OCI-LY7 (cell line): ENCODE data around the gene SMCHD1. TPM values are rescaled to one million over a fixed set of nuclear protein-coding genes. Genes with fewer than 3 reads are reported as not detected.

Experiments
- BruUV-seq: library from RNA; stranded (reverse); fragments of 400-500 nt; replicated peaks from 2 replicates; lab custom pipeline; 2021; lab: Mats Ljungman, UMichigan
- CTCF ChIA-PET: fragments of 300-600 bp; sonication (Branson Sonifier 250); formaldehyde crosslinking; loops from one replicate; lab custom pipeline; 2022; ENCODE audit warnings: antibody characterized with exemption; ENCODE audit not compliant: unreplicated experiment; lab: Charles Lee
- POLR2A ChIA-PET: fragments of 300-600 bp; sonication (Branson Sonifier 250); formaldehyde crosslinking; loops from one replicate; lab custom pipeline; 2022; ENCODE audit warnings: antibody characterized with exemption; lab: Charles Lee
- DNase-seq: peaks from one replicate; pipeline ENCODE4 v3.0.0-alpha.2; 2015; ENCODE audit warnings: low spot score
- H2AFZ ChIP-seq: fragments of 200-600 bp; sonication (generic), shearing (Covaris generic); 2 replicates; pipeline ENCODE4 v1.6.1; 2014; ENCODE audit warnings: mild to moderate bottlenecking, antibody characterized with exemption, low read length, moderate library complexity
- H3K27ac ChIP-seq: fragments of 200-600 bp; sonication (generic); 2 replicates; pipeline ENCODE4 v1.5.1; 2014; ENCODE audit warnings: mixed run types, low read depth, mild to moderate bottlenecking, moderate library complexity, low read length, inconsistent platforms; ENCODE audit not compliant: poor library complexity, severe bottlenecking
- H3K36me3 ChIP-seq: fragments of 200-600 bp; sonication (generic); 2 replicates; pipeline ENCODE4 v1.6.1; 2014; ENCODE audit warnings: mild to moderate bottlenecking, antibody characterized with exemption, low read length, moderate library complexity, mixed read lengths; ENCODE audit not compliant: insufficient read depth
- H3K4me1 ChIP-seq: fragments of 200-600 bp; sonication (generic); 2 replicates; pipeline ENCODE4 v1.5.1; 2014; ENCODE audit warnings: mild to moderate bottlenecking, low read length; ENCODE audit not compliant: insufficient read depth, poor library complexity, severe bottlenecking
- H3K4me2 ChIP-seq: fragments of 200-600 bp; sonication (generic); 2 replicates; pipeline ENCODE4 v1.6.1; 2014; ENCODE audit warnings: mild to moderate bottlenecking, low read length
- H3K4me3 ChIP-seq: fragments of 200-600 bp; sonication (generic); 2 replicates; pipeline ENCODE4 v1.5.1; 2014; ENCODE audit warnings: mild to moderate bottlenecking, low read depth, low read length; ENCODE audit not compliant: poor library complexity, severe bottlenecking
- H3K79me2 ChIP-seq: fragments of 200-600 bp; sonication (generic); 2 replicates; pipeline ENCODE4 v1.6.1; 2016; ENCODE audit warnings: low read depth, mild to moderate bottlenecking, low read length, moderate library complexity, mixed read lengths; ENCODE audit not compliant: insufficient read depth
- H3K9me2 ChIP-seq: fragments of 200-600 bp; sonication (generic); 2 replicates; pipeline ENCODE4 v1.6.1; 2016; ENCODE audit warnings: mild to moderate bottlenecking, low read length, mixed read lengths; ENCODE audit not compliant: insufficient read depth
- H3K9me3 ChIP-seq: fragments of 200-600 bp; sonication (generic); 2 replicates; pipeline ENCODE4 v1.6.1; 2014; ENCODE audit warnings: mild to moderate bottlenecking, mixed run types, low read length, mixed read lengths
- H4K20me1 ChIP-seq: fragments of 200-600 bp; sonication (generic); 2 replicates; pipeline ENCODE4 v1.6.1; 2014; ENCODE audit warnings: mild to moderate bottlenecking, antibody characterized with exemption, low read length, moderate library complexity, mixed read lengths; ENCODE audit not compliant: insufficient read depth
- EZH2phosphoT487 ChIP-seq: fragments of 200-600 bp; sonication (generic); IDR thresholded peaks from 2 replicates; pipeline ENCODE4 v1.6.1; 2018; ENCODE audit warnings: low read depth, borderline replicate concordance, mild to moderate bottlenecking, mixed run types, antibody characterized with exemption, low read length, moderate library complexity, mixed read lengths
- intact Hi-C: fragments of 100-400 bp; cut with micrococcal nuclease; formaldehyde crosslinking; loops from one replicate; pipeline ENCODE4 v1.10.0; 2022; ENCODE audit not compliant: unreplicated experiment
- total RNA-seq, 2 experiments: library from RNA; depleted of rRNA in 1 of 2; stranded (reverse); fragments of >200 nt in 1 of 2; shearing (Covaris generic) in 1 of 2; gene quantifications; 2 replicates each; pipeline ENCODE4 v1.2.3, GENCODE V29; 2014 to 2022
- TF ChIP-seq, protein P1 (sequence below): fragments of 200-600 bp; sonication (generic); conservative IDR thresholded peaks from 2 replicates; pipeline ENCODE4 v1.5.1; 2014; ENCODE audit warnings: mild to moderate bottlenecking, antibody characterized with exemption, low read length, moderate library complexity, mixed read lengths

The SMCHD1 gene
- total RNA-seq, 2 experiments from 2014 or later = 114 to 140 TPM

DNA sequence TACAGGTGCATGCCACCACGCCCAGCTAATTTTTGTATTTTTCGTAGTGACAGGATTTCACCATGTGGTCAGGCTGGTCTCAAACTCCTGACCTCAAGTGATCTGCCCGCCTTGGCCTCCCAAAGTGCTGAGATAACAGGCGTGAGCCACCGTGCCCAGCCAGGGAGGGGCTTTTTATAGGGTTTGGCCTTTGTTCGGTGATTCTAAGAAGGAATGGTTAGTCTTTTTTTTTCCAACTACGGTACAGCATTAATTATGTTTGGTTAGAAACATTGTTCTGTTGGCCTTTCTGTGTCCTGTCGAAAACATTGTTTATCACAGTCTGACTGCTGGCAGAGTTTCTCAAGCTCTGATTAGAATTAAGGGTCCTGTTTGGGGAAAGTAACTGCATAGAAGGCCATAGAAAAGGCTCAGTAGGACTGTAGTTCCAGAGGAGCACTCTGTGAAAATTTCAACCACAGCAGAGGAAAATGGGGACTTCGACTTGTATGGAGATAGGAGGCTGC is 19.3 kb upstream of the SMCHD1 start:
- intact Hi-C loops = loop anchor here (2.0 kb wide), 1 partner anchor 65 kb away; the partner anchor contains the start of genes METTL4 and NDC80
- H3K4me2 ChIP-seq = peak overlapping the region; percentile 68
- CTCF ChIA-PET = interaction anchor here (0.6 kb wide), 1 partner anchor 32 kb away, joined by 5 read pairs; no protein-coding TSS in a partner anchor

GRCh38 chr18:2641638-2642037 is 13.9 kb upstream of the SMCHD1 start:
- peak overlapping the region; percentile 57 for H3K4me3 ChIP-seq
- TF ChIP-seq EZH2phosphoT487 = no peak
- TF ChIP-seq, protein P1, sequence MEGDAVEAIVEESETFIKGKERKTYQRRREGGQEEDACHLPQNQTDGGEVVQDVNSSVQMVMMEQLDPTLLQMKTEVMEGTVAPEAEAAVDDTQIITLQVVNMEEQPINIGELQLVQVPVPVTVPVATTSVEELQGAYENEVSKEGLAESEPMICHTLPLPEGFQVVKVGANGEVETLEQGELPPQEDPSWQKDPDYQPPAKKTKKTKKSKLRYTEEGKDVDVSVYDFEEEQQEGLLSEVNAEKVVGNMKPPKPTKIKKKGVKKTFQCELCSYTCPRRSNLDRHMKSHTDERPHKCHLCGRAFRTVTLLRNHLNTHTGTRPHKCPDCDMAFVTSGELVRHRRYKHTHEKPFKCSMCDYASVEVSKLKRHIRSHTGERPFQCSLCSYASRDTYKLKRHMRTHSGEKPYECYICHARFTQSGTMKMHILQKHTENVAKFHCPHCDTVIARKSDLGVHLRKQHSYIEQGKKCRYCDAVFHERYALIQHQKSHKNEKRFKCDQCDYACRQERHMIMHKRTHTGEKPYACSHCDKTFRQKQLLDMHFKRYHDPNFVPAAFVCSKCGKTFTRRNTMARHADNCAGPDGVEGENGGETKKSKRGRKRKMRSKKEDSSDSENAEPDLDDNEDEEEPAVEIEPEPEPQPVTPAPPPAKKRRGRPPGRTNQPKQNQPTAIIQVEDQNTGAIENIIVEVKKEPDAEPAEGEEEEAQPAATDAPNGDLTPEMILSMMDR = no peak
- DNase-seq = peak; percentile 85
- no peaks in the 10 kb centered on the region for H4K20me1 ChIP-seq
- peak overlapping the region; percentile 84 for H3K27ac ChIP-seq
- no peaks in the 10 kb centered on the region for H3K9me3 ChIP-seq
- H2AFZ ChIP-seq = peak overlapping the region; percentile 76
- no peaks in the 10 kb centered on the region for H3K36me3 ChIP-seq
- POLR2A ChIA-PET = interaction anchor here (0.6 to 3.5 kb wide), 12 partner anchors 9 to 415 kb away, joined by 3 to 29 read pairs (median 4); no protein-coding TSS in a partner anchor
- peaks cover 83% of the 10 kb centered on the region for H3K4me1 ChIP-seq
- intact Hi-C loops = no loop called here
- H3K9me2 ChIP-seq = no peaks in the 10 kb centered on the region
- no peaks in the 10 kb centered on the region for H3K79me2 ChIP-seq
- CTCF ChIA-PET = interaction anchor here (1.1 kb wide), 1 partner anchor 14 kb away, joined by 4 read pairs; the partner anchor contains the start of gene SMCHD1
- no TSS peak for BruUV-seq
- H3K4me2 ChIP-seq = peak overlapping the region; percentile 90

More for the DNA sequence above, 19.3 kb upstream of the SMCHD1 start:
- Histone ChIP-seq H3K9me3 (peaks cover 14% of the 10 kb centered on the region; the same call in 1 of the 2 replicates), H3K79me2 (no peaks in the 10 kb centered on the region), H4K20me1 (no peaks in the 10 kb centered on the region), H3K36me3 (no peaks in the 10 kb centered on the region; the same call in 1 of the 2 replicates), H3K27ac (peak overlapping the region; percentile 91), H3K9me2 (no peaks in the 10 kb centered on the region), H3K4me3 (peak overlapping the region; percentile 53), H2AFZ (peak overlapping the region; percentile 88), H3K4me1 (peaks cover 55% of the 10 kb centered on the region)
- no peak for TF ChIP-seq EZH2phosphoT487
- TF ChIP-seq, protein P1 = no peak
- BruUV-seq = no TSS peak
- POLR2A ChIA-PET = interaction anchor here (0.6 to 2.4 kb wide), 14 partner anchors 9 to 103 kb away, joined by 3 to 27 read pairs (median 6); partner anchors contain the start of genes METTL4, NDC80 and SMCHD1
- no peak for DNase-seq

GRCh38 chr18:2642771-2643170 is 12.8 kb upstream of the SMCHD1 start:
- BruUV-seq = no TSS peak
- H3K9me3 ChIP-seq = no peaks in the 10 kb centered on the region
- intact Hi-C loops = no loop called here
- H3K4me1 ChIP-seq = peaks cover 73% of the 10 kb centered on the region
- no peak for TF ChIP-seq EZH2phosphoT487
- TF ChIP-seq, protein P1 = no peak
- H3K79me2 ChIP-seq = no peaks in the 10 kb centered on the region
- H3K4me3 ChIP-seq = no peak overlapping the region
- no peaks in the 10 kb centered on the region for H3K36me3 ChIP-seq
- CTCF ChIA-PET = no interaction called here
- H2AFZ ChIP-seq = peak overlapping the region; percentile 81
- H4K20me1 ChIP-seq = no peaks in the 10 kb centered on the region
- no peak for DNase-seq
- H3K27ac ChIP-seq = peak overlapping the region; percentile 8
- H3K4me2 ChIP-seq = peak overlapping the region; percentile 32
- no peaks in the 10 kb centered on the region for H3K9me2 ChIP-seq
- POLR2A ChIA-PET = interaction anchor here (0.6 to 2.4 kb wide), 7 partner anchors 8 to 537 kb away, joined by 3 to 21 read pairs (median 5); partner anchors contain the start of gene SMCHD1
